GM18909 (cell line): ENCODE results near the gene GAREM1.
"Not testable (repeated sequence)": the region's sequence is repeated elsewhere in the genome, so short reads cannot be mapped to it uniquely, and the experiment has no call there.

Experiments
- ATAC-seq: cut with Tn5 transposase; IDR thresholded peaks from one replicate; pipeline ENCODE4 v1.9.1; 2021; ENCODE audit warnings: mild to moderate bottlenecking; ENCODE audit not compliant: unreplicated experiment, poor library complexity

Gene GAREM1

GRCh38 chr18:32271672-32272208 lies 198.9 kb downstream of the GAREM1 start:
- ATAC-seq, result peak; percentile 86

GRCh38 chr18:32270341-32270740 lies 200.3 kb downstream of the GAREM1 start:
- no peak for ATAC-seq

GRCh38 chr18:32267463-32267862 lies 203.2 kb downstream of the GAREM1 start:
- no peak for ATAC-seq

- no peak for ATAC-seq
Observed at GRCh38 chr18:32264401-32264800, 206.3 kb downstream of the GAREM1 start.

GRCh38 chr18:32262092-32262491 lies 208.6 kb downstream of the GAREM1 start:
- ATAC-seq, result no peak

GRCh38 chr18:32261003-32261402 lies 209.7 kb downstream of the GAREM1 start:
- ATAC-seq, result no peak

GRCh38 chr18:32259553-32259952 lies 211.1 kb downstream of the GAREM1 start:
- no peak for ATAC-seq

GRCh38 chr18:32258558-32259204 lies 212.0 kb downstream of the GAREM1 start:
- ATAC-seq, result no peak

GRCh38 chr18:32258148-32258547 lies 212.5 kb downstream of the GAREM1 start:
- ATAC-seq, result no peak

- no peak for ATAC-seq
Observed at GRCh38 chr18:32257084-32257785, 213.4 kb downstream of the GAREM1 start.

GRCh38 chr18:32255570-32255969 lies 215.1 kb downstream of the GAREM1 start:
- no peak for ATAC-seq

GRCh38 chr18:32252141-32252860 lies 218.4 kb downstream of the GAREM1 start:
- no peak for ATAC-seq

- no peak for ATAC-seq
Observed at GRCh38 chr18:32251466-32251865, 219.2 kb downstream of the GAREM1 start.

GRCh38 chr18:32249147-32249929 lies 221.3 kb downstream of the GAREM1 start:
- ATAC-seq, result no peak

GRCh38 chr18:32244881-32245280 lies 225.8 kb downstream of the GAREM1 start:
- ATAC-seq, result no peak

- ATAC-seq, result no peak
Observed at GRCh38 chr18:32243358-32243757, 227.3 kb downstream of the GAREM1 start.

- ATAC-seq, result no peak
Observed at GRCh38 chr18:32242395-32242794, 228.3 kb downstream of the GAREM1 start.

GRCh38 chr18:32238635-32239268 lies 231.9 kb downstream of the GAREM1 start:
- no peak for ATAC-seq

GRCh38 chr18:32237049-32237448 lies 233.6 kb downstream of the GAREM1 start:
- ATAC-seq, result no peak

GRCh38 chr18:32233348-32233747 lies 237.3 kb downstream of the GAREM1 start:
- not testable (repeated sequence) for ATAC-seq
